HCT116 (cell line): ENCODE measurements around the gene ATP13A3. TPM values are rescaled to one million over a fixed set of nuclear protein-coding genes. Genes with fewer than 3 reads are reported as not detected.
"Not testable (repeated sequence)": the region's sequence is repeated elsewhere in the genome, so short reads cannot be mapped to it uniquely, and the experiment has no call there.

Source experiments
- ATAC-seq: fragments of 200-7000 bp; cut with Tn5 transposase; 2 replicates; pipeline ENCODE4 v1.9.1; 2020; ENCODE audit warnings: mild to moderate bottlenecking, moderate library complexity
- BruUV-seq: library from RNA; stranded (reverse); fragments of 400-500 nt; replicated peaks from 2 replicates; lab custom pipeline; 2021; lab: Mats Ljungman, UMichigan
- CTCF ChIA-PET: fragments of 300-600 bp; sonication (Branson Sonifier 250); formaldehyde crosslinking; loops from one replicate; lab custom pipeline; 2021; ENCODE audit warnings: antibody characterized with exemption; lab: Charles Lee
- POLR2A ChIA-PET: fragments of 300-600, 350-600 bp; sonication (Branson Sonifier 250); formaldehyde crosslinking; loops from one replicate; lab custom pipeline; 2021; ENCODE audit warnings: antibody characterized with exemption; lab: Charles Lee
- RAD21 ChIA-PET, 2 experiments: fragments of 300-600 bp; sonication (Branson Sonifier 250); formaldehyde crosslinking; loops; one replicate each; lab custom pipeline; 2023; ENCODE audit warnings: low total read pairs in 2 of 2; ENCODE audit not compliant: uncharacterized antibody in 2 of 2, unreplicated experiment in 2 of 2, low non-redundant PET in 1 of 2; lab: Charles Lee
- DNase-seq: peaks from one replicate; pipeline ENCODE4 v3.0.0-alpha.2; 2010; ENCODE audit warnings: low read depth, low spot score
- H2AFZ ChIP-seq: fragments of 200-600 bp; shearing (Covaris generic), sonication (generic); 2 replicates; pipeline ENCODE4 v1.6.1; 2017; ENCODE audit warnings: low read depth, mixed run types, mixed read lengths, antibody characterized with exemption, low read length; ENCODE audit not compliant: poor library complexity, severe bottlenecking
- H3K27ac ChIP-seq: 2 replicates; pipeline ENCODE4 v1.5.1; 2012; ENCODE audit warnings: low read depth, low read length
- H3K27me3 ChIP-seq: fragments of 200-600 bp; sonication (generic); 2 replicates; pipeline ENCODE4 v1.6.1; 2016; ENCODE audit warnings: mixed run types, low read length, mixed read lengths; ENCODE audit not compliant: insufficient read depth
- H3K36me3 ChIP-seq, 2 experiments: fragments of 200-500 bp in 1 of 2; fragments of 200-600 bp in 1 of 2; sonication (Bioruptor generic) in 1 of 2; sonication (generic) in 1 of 2; 2 replicates each; pipeline versions ENCODE4 v1.5.1 to v1.6.1; 2014 to 2016; ENCODE audit warnings: low read length in 2 of 2, inconsistent platforms in 1 of 2, mixed read lengths in 1 of 2, mixed run types in 1 of 2; ENCODE audit not compliant: insufficient read depth in 2 of 2, control insufficient read depth in 1 of 2
- H3K4me1 ChIP-seq, 2 experiments: fragments of 200-600 bp in 1 of 2; sonication (generic) in 1 of 2; 2 replicates each; pipeline versions ENCODE4 v1.5.1 to v1.6.1; 2012 to 2017; ENCODE audit warnings: low read length in 2 of 2, inconsistent platforms in 1 of 2, mild to moderate bottlenecking in 1 of 2, mixed read lengths in 1 of 2, mixed run types in 1 of 2, moderate library complexity in 1 of 2; ENCODE audit not compliant: insufficient read depth in 2 of 2, control insufficient read depth in 1 of 2
- H3K4me2 ChIP-seq: fragments of 200-600 bp; sonication (generic); 2 replicates; pipeline ENCODE4 v1.6.1; 2017; ENCODE audit warnings: mixed run types, low read length, mixed read lengths
- H3K4me3 ChIP-seq, 2 experiments: fragments of 200-600 bp in 1 of 2; sonication (generic) in 1 of 2; replicated peaks in 1 of 2; 2 replicates each; pipeline ENCODE4 v1.5.1; 2011 to 2016; ENCODE audit warnings: low read length in 2 of 2, control low read depth in 1 of 2, low read depth in 1 of 2, mild to moderate bottlenecking in 1 of 2, mixed read lengths in 1 of 2, mixed run types in 1 of 2
- H3K79me2 ChIP-seq: fragments of 200-600 bp; sonication (generic); 2 replicates; pipeline ENCODE4 v1.6.1; 2017; ENCODE audit warnings: mild to moderate bottlenecking, mixed run types, low read length, moderate library complexity, mixed read lengths; ENCODE audit not compliant: insufficient read depth
- H3K9ac ChIP-seq: fragments of 200-600 bp; sonication (generic); 2 replicates; pipeline ENCODE4 v1.6.1; 2016; ENCODE audit warnings: low read length, mixed read lengths
- H3K9me2 ChIP-seq: fragments of 200-600 bp; sonication (generic), shearing (Covaris generic); 2 replicates; pipeline ENCODE4 v1.6.1; 2017; ENCODE audit warnings: mixed run types, mild to moderate bottlenecking, moderate library complexity; ENCODE audit not compliant: insufficient read depth
- H3K9me3 ChIP-seq, 2 experiments: fragments of 200-500 bp in 1 of 2; fragments of 200-600 bp in 1 of 2; sonication (Bioruptor generic) in 1 of 2; sonication (generic) in 1 of 2; 2 replicates each; pipeline ENCODE4 v1.6.1; 2014 to 2017; ENCODE audit warnings: low read length in 2 of 2, mixed read lengths in 2 of 2, inconsistent platforms in 1 of 2, low read depth in 1 of 2, mild to moderate bottlenecking in 1 of 2, mixed run types in 1 of 2, moderate library complexity in 1 of 2; ENCODE audit not compliant: control insufficient read depth in 1 of 2, insufficient read depth in 1 of 2
- H4K20me1 ChIP-seq: fragments of 200-600 bp; sonication (generic), shearing (Covaris generic); 2 replicates; pipeline ENCODE4 v1.6.1; 2017; ENCODE audit warnings: mixed run types, mild to moderate bottlenecking, moderate library complexity; ENCODE audit not compliant: insufficient read depth
- ATF3 ChIP-seq: IDR thresholded peaks from 2 replicates; pipeline ENCODE4 v1.6.1; 2012
- CBX3 ChIP-seq: IDR thresholded peaks from 2 replicates; pipeline ENCODE4 v1.6.1; 2012; ENCODE audit warnings: low read depth
- CEBPB ChIP-seq: IDR thresholded peaks from 2 replicates; pipeline ENCODE4 v1.6.1; 2012; ENCODE audit warnings: low read depth
- CTCF ChIP-seq, 3 experiments: fragments of 200-600 bp in 1 of 3; sonication (generic) in 1 of 3; IDR thresholded peaks in 2 of 3; conservative IDR thresholded peaks in 1 of 3; 2 replicates each; pipeline ENCODE4 v1.5.1; 2012 to 2017; ENCODE audit warnings: low read depth in 2 of 3, low read length in 2 of 3, antibody characterized with exemption in 1 of 3, borderline replicate concordance in 1 of 3, control low read depth in 1 of 3, mild to moderate bottlenecking in 1 of 3, mixed read lengths in 1 of 3, mixed run types in 1 of 3, moderate library complexity in 1 of 3; ENCODE audit not compliant: insufficient read depth in 1 of 3
- EGR1 ChIP-seq: IDR thresholded peaks from 2 replicates; pipeline ENCODE4 v1.6.1; 2012; ENCODE audit warnings: low read depth
- ELF1 ChIP-seq: IDR thresholded peaks from 2 replicates; pipeline ENCODE4 v1.6.1; 2012; ENCODE audit warnings: low read depth, borderline replicate concordance
- EZH2 ChIP-seq: fragments of 200-600 bp; sonication (generic); IDR thresholded peaks from 2 replicates; pipeline ENCODE4 v1.6.1; 2017; ENCODE audit warnings: antibody characterized with exemption, mixed run types
- FOSL1 ChIP-seq: IDR thresholded peaks from 2 replicates; pipeline ENCODE4 v1.6.1; 2012; ENCODE audit warnings: low read depth
- RAD21 ChIP-seq: IDR thresholded peaks from 2 replicates; pipeline ENCODE4 v1.6.1; 2012; ENCODE audit warnings: low read depth, mild to moderate bottlenecking
- ZBTB33 ChIP-seq: IDR thresholded peaks from 2 replicates; pipeline ENCODE4 v1.6.1; 2011; ENCODE audit warnings: mild to moderate bottlenecking, low read length, moderate library complexity; ENCODE audit not compliant: insufficient replicate concordance; ENCODE audit errors: extremely low read depth
- ZFX ChIP-seq: fragments of 450-650 bp; IDR thresholded peaks from 2 replicates; pipeline ENCODE4 v1.6.1; 2017
- ZNF274 ChIP-seq: fragments of 200-500 bp; sonication (Bioruptor generic); IDR thresholded peaks from 2 replicates; pipeline ENCODE4 v1.6.1; 2014; ENCODE audit warnings: mild to moderate bottlenecking, low read depth, low read length, inconsistent platforms
- intact Hi-C: fragments of 100-400 bp; cut with micrococcal nuclease; formaldehyde crosslinking; loops from 2 replicates; pipeline ENCODE4 v1.10.0; 2022
- total RNA-seq: library from RNA; stranded (reverse); gene quantifications from one replicate; pipeline ENCODE4 v1.2.1, GENCODE V29; 2021; ENCODE audit not compliant: unreplicated experiment

Gene ATP13A3
- total RNA-seq, 1 experiment from 2014 or later, result 139 TPM

GRCh38 chr3:194493995-194494927, 7.5 kb upstream of the ATP13A3 start:
- DNase-seq, CTCF ChIA-PET, H2AFZ ChIP-seq: not testable (repeated sequence)

GRCh38 chr3:194492001-194492400, 5.2 kb upstream of the ATP13A3 start:
- H3K9me3 ChIP-seq, result no peaks in the 10 kb centered on the region
- intact Hi-C loops, result no loop called here
- no peaks in the 10 kb centered on the region for H4K20me1 ChIP-seq
- no peaks in the 10 kb centered on the region for H3K9me2 ChIP-seq
- TF ChIP-seq CTCF (IDR thresholded peaks at IDR 0.05 in 2 of 3, conservative IDR thresholded peaks at IDR 0.05 in 1 of 3; ENCODE audit: borderline replicate concordance in 1 of 3, insufficient read depth in 1 of 3, low read depth in 2 of 3, low read length in 2 of 3) (no peak), CBX3 (no peak), ZBTB33 (no peak), ELF1 (no peak), EGR1 (no peak), FOSL1 (no peak), RAD21 (no peak), EZH2 (no peak), CEBPB (no peak), ATF3 (no peak), ZNF274 (no peak), ZFX (no peak)
- no peak overlapping the region for H3K9ac ChIP-seq
- DNase-seq (no peak), ATAC-seq (no peak)
- no peak overlapping the region for H3K4me3 ChIP-seq
- ChIA-PET CTCF (no interaction called here), POLR2A (no interaction called here), RAD21 (no interaction called here)
- peaks cover 22 to 44% of the 10 kb centered on the region in 2 experiments for H3K4me1 ChIP-seq
- H3K27ac ChIP-seq, result no peak overlapping the region
- no peak overlapping the region for H2AFZ ChIP-seq
- no peak overlapping the region for H3K4me2 ChIP-seq
- H3K36me3 ChIP-seq, result no peaks in the 10 kb centered on the region
- no peaks in the 10 kb centered on the region for H3K27me3 ChIP-seq
- no TSS peak for BruUV-seq
- no peaks in the 10 kb centered on the region for H3K79me2 ChIP-seq

More at GRCh38 chr3:194493995-194494927, 7.5 kb upstream of the ATP13A3 start:
- POLR2A ChIA-PET, RAD21 ChIA-PET, H3K9ac ChIP-seq, H3K27ac ChIP-seq, BruUV-seq, H3K9me2 ChIP-seq, H3K36me3 ChIP-seq, H3K27me3 ChIP-seq, H3K9me3 ChIP-seq, H3K4me3 ChIP-seq, H4K20me1 ChIP-seq, H3K79me2 ChIP-seq, ATAC-seq, intact Hi-C loops: not testable (repeated sequence)
- H3K4me1 ChIP-seq, result peaks cover 15 to 34% of the 10 kb centered on the region in 2 experiments
- H3K4me2 ChIP-seq, result peak overlapping the region; percentile 41
